ENCODE results near the gene MYNN.
A peak's percentile ranks its signal among the peaks of the same experiment; 100 is the strongest.

The MYNN gene

GRCh38 chr3:169760479-169760878, 12.7 kb upstream of the MYNN start:
- Histone ChIP-seq H3K4me2 (ENCODE audit: low read depth, low read length, poor library complexity, severe bottlenecking) (no peak overlapping the region), H3K36me3 (ENCODE audit: low read length) (no peaks in the 10 kb centered on the region), H3K27me3 (ENCODE audit: low read length) (no peaks in the 10 kb centered on the region), H3K79me2 (ENCODE audit: insufficient read depth, low read length) (no peaks in the 10 kb centered on the region), H3F3A (ENCODE audit: insufficient read depth) (peaks cover 11% of the 10 kb centered on the region), H3K9me3 (ENCODE audit: insufficient read depth, low read length) (no peaks in the 10 kb centered on the region), H3K9ac (ENCODE audit: low read length) (no peak overlapping the region), H2AFZ (ENCODE audit: low read depth, low read length, severe bottlenecking) (no peak overlapping the region), H4K20me1 (ENCODE audit: low read depth, low read length) (no peaks in the 10 kb centered on the region), H3K27ac (ENCODE audit: low read depth, low read length) (no peak overlapping the region), H3K9me2 (replicated peaks; ENCODE audit: insufficient read depth, low read length) (no peaks in the 10 kb centered on the region), H3K4me3 (ENCODE audit: insufficient read depth, low read length, poor library complexity, severe bottlenecking) (no peak overlapping the region)
- TF ChIP-seq CTCF (IDR thresholded peaks at IDR 0.05; ENCODE audit: insufficient read depth, low read length, poor library complexity, severe bottlenecking), result no peak
- no peak for TF ChIP-seq EZH2phosphoT487 (conservative IDR thresholded peaks at IDR 0.05; ENCODE audit: low read length)

GRCh38 chr3:169764312-169764881, 8.8 kb upstream of the MYNN start:
- no peaks in the 10 kb centered on the region for H3K36me3 ChIP-seq (ENCODE audit: low read length)
- H3K79me2 ChIP-seq (ENCODE audit: insufficient read depth, low read length), result no peaks in the 10 kb centered on the region
- no peak for TF ChIP-seq EZH2phosphoT487 (conservative IDR thresholded peaks at IDR 0.05; ENCODE audit: low read length)
- peaks cover 36% of the 10 kb centered on the region for H3F3A ChIP-seq (ENCODE audit: insufficient read depth)
- H3K9me2 ChIP-seq (replicated peaks; ENCODE audit: insufficient read depth, low read length), result no peaks in the 10 kb centered on the region
- H3K27ac ChIP-seq (ENCODE audit: low read depth, low read length), result peak overlapping the region; percentile 67
- peak overlapping the region; percentile 64 for H3K4me3 ChIP-seq (ENCODE audit: insufficient read depth, low read length, poor library complexity, severe bottlenecking)
- H3K9ac ChIP-seq (ENCODE audit: low read length), result peak overlapping the region; percentile 67
- no peaks in the 10 kb centered on the region for H3K9me3 ChIP-seq (ENCODE audit: insufficient read depth, low read length)
- no peaks in the 10 kb centered on the region for H3K27me3 ChIP-seq (ENCODE audit: low read length)
- no peaks in the 10 kb centered on the region for H4K20me1 ChIP-seq (ENCODE audit: low read depth, low read length)
- peak overlapping the region; percentile 79 for H3K4me2 ChIP-seq (ENCODE audit: low read depth, low read length, poor library complexity, severe bottlenecking)
- peak overlapping the region; percentile 56 for H2AFZ ChIP-seq (ENCODE audit: low read depth, low read length, severe bottlenecking)

GRCh38 chr3:169764882-169765612, 8.1 kb upstream of the MYNN start, which contains the start of gene TERC:
TSS of gene TERC (minus strand) at chr3:169765060.
- Histone ChIP-seq H3K27me3 (ENCODE audit: low read length) (no peaks in the 10 kb centered on the region), H3K79me2 (ENCODE audit: insufficient read depth, low read length) (no peaks in the 10 kb centered on the region), H3K9ac (ENCODE audit: low read length) (peak within 1 kb of the TSS; percentile 67), H3K4me2 (ENCODE audit: low read depth, low read length, poor library complexity, severe bottlenecking) (peak within 1 kb of the TSS; percentile 79), H2AFZ (ENCODE audit: low read depth, low read length, severe bottlenecking) (peak within 1 kb of the TSS; percentile 56), H4K20me1 (ENCODE audit: low read depth, low read length) (no peaks in the 10 kb centered on the region), H3K9me2 (replicated peaks; ENCODE audit: insufficient read depth, low read length) (no peaks in the 10 kb centered on the region), H3F3A (ENCODE audit: insufficient read depth) (peaks cover 40% of the 10 kb centered on the region), H3K4me3 (ENCODE audit: insufficient read depth, low read length, poor library complexity, severe bottlenecking) (peak within 1 kb of the TSS; percentile 64), H3K9me3 (ENCODE audit: insufficient read depth, low read length) (no peaks in the 10 kb centered on the region), H3K27ac (ENCODE audit: low read depth, low read length) (peak within 1 kb of the TSS; percentile 67), H3K36me3 (ENCODE audit: low read length) (no peaks in the 10 kb centered on the region)
- TF ChIP-seq CTCF (IDR thresholded peaks at IDR 0.05; ENCODE audit: insufficient read depth, low read length, poor library complexity, severe bottlenecking) (no peak), EZH2phosphoT487 (conservative IDR thresholded peaks at IDR 0.05; ENCODE audit: low read length) (no peak)

Measured in SU-DHL-6 (cell line).